AG08395 (cell line): Measurements from ENCODE around the gene ATP10B.
A peak's percentile ranks its signal among the peaks of the same experiment; 100 is the strongest.
"Not testable (repeated sequence)": the region's sequence is repeated elsewhere in the genome, so short reads cannot be mapped to it uniquely, and the experiment has no call there.

ENCODE experiments used
- DNase-seq: peaks from one replicate; pipeline ENCODE4 v3.0.0; 2012; ENCODE audit warnings: mixed read lengths, low spot score

ATP10B gene

GRCh38 chr5:160812996-160813395, 39.0 kb downstream of the ATP10B start:
- not testable (repeated sequence) for DNase-seq

- no peak for DNase-seq
Observed at GRCh38 chr5:160805376-160805775, 46.6 kb downstream of the ATP10B start.

GRCh38 chr5:160802592-160802991, 49.4 kb downstream of the ATP10B start:
- peak; percentile 22 for DNase-seq

GRCh38 chr5:160800375-160801275, 51.4 kb downstream of the ATP10B start:
- DNase-seq: peak; percentile 13

- DNase-seq: no peak
Observed at GRCh38 chr5:160799184-160799583, 52.8 kb downstream of the ATP10B start.

- DNase-seq: no peak
Observed at GRCh38 chr5:160797020-160797419, 55.0 kb downstream of the ATP10B start.

GRCh38 chr5:160793530-160793899, 58.5 kb downstream of the ATP10B start:
- DNase-seq: no peak

- no peak for DNase-seq
Observed at GRCh38 chr5:160792732-160793529, 59.1 kb downstream of the ATP10B start.

- no peak for DNase-seq
Observed at GRCh38 chr5:160792281-160792680, 59.7 kb downstream of the ATP10B start.

- no peak for DNase-seq
Observed at GRCh38 chr5:160789219-160789859, 62.7 kb downstream of the ATP10B start.

GRCh38 chr5:160788102-160788660, 63.8 kb downstream of the ATP10B start:
- DNase-seq: no peak

- DNase-seq: no peak
Observed at GRCh38 chr5:160787240-160787639, 64.8 kb downstream of the ATP10B start.

GRCh38 chr5:160774666-160775315, 77.2 kb downstream of the ATP10B start:
- DNase-seq: no peak

- no peak for DNase-seq
Observed at GRCh38 chr5:160773646-160774410, 78.2 kb downstream of the ATP10B start.

- DNase-seq: no peak
Observed at GRCh38 chr5:160772854-160773253, 79.2 kb downstream of the ATP10B start.

GRCh38 chr5:160770718-160771117, 81.3 kb downstream of the ATP10B start:
- no peak for DNase-seq

GRCh38 chr5:160769301-160769700, 82.7 kb downstream of the ATP10B start:
- DNase-seq: no peak

GRCh38 chr5:160767062-160767461, 84.9 kb downstream of the ATP10B start:
- DNase-seq: no peak

GRCh38 chr5:160760008-160760407, 92.0 kb downstream of the ATP10B start:
- no peak for DNase-seq

- no peak for DNase-seq
Observed at GRCh38 chr5:160757194-160757593, 94.8 kb downstream of the ATP10B start.
